Breast epithelium (tissue), 4 donors: ENCODE results near the gene FOXD3. TPM values are rescaled to one million over a fixed set of nuclear protein-coding genes. Genes with fewer than 3 reads are reported as not detected.

Experiments used
- DNase-seq, 2 donors: peaks; one replicate each; pipeline ENCODE4 v3.0.0-alpha.2; 2019; ENCODE audit warnings: low spot score in 2 of 2
- H3K27ac ChIP-seq, 2 donors: fragments of 200-600 bp; sonication (generic) in 1 of 2; one replicate each; pipeline ENCODE4 v1.5.1; 2016 to 2019; ENCODE audit warnings: mild to moderate bottlenecking in 1 of 2
- H3K27me3 ChIP-seq, 2 donors: fragments of 200-600 bp; sonication (generic) in 1 of 2; one replicate each; pipeline versions ENCODE4 v1.5.1 to v1.6.0; 2017 to 2019; ENCODE audit warnings: control low read depth in 1 of 2, mild to moderate bottlenecking in 1 of 2
- H3K36me3 ChIP-seq: fragments of 200-600 bp; one replicate; pipeline ENCODE4 v1.5.1; 2019
- H3K4me1 ChIP-seq, 2 donors: fragments of 200-600 bp; sonication (generic); one replicate each; pipeline ENCODE4 v1.5.1; 2016 to 2019; ENCODE audit warnings: control low read depth in 1 of 2
- H3K4me3 ChIP-seq, 3 donors: fragments of 200-600 bp; sonication (generic); 1 replicate in 2 of 3; 2 replicates in 1 of 3; pipeline ENCODE4 v1.5.1; 2016 to 2019; ENCODE audit warnings: mild to moderate bottlenecking in 3 of 3, moderate library complexity in 2 of 3
- H3K9me3 ChIP-seq, 2 donors: fragments of 200-600 bp; sonication (generic) in 1 of 2; one replicate each; pipeline ENCODE4 v1.5.1; 2016 to 2019; ENCODE audit warnings: control low read depth in 1 of 2
- POLR2A ChIP-seq: fragments of 450-650 bp; IDR thresholded peaks from one replicate; pipeline ENCODE4 v1.6.1; 2016; ENCODE audit warnings: antibody characterized with exemption, mild to moderate bottlenecking, moderate library complexity
- POLR2AphosphoS5 ChIP-seq, 3 donors: sonication (generic); formaldehyde crosslinking; IDR thresholded peaks; one replicate each; pipeline ENCODE4 v1.6.1; 2017; ENCODE audit warnings: antibody characterized with exemption in 3 of 3
- intact Hi-C: fragments of 100-400 bp; cut with DNase I; formaldehyde crosslinking; loops from one replicate; pipeline ENCODE4 v1.15.1; 2023; ENCODE audit warnings: low total_unique reads
- total RNA-seq, 3 donors: library from RNA; depleted of rRNA; stranded (reverse); fragments of >200 nt; gene quantifications; one replicate each; pipeline ENCODE4 v1.1.0, GENCODE V29; 2016
- TF ChIP-seq, protein P1 (sequence below), 3 donors: fragments of 450-650 bp; IDR thresholded peaks; one replicate each; pipeline ENCODE4 v1.5.1; 2016 to 2017; ENCODE audit warnings: antibody characterized with exemption in 3 of 3, mild to moderate bottlenecking in 3 of 3, moderate library complexity in 3 of 3

The FOXD3 gene
- total RNA-seq, 3 donors from 2014 or later, result not detected

DNA sequence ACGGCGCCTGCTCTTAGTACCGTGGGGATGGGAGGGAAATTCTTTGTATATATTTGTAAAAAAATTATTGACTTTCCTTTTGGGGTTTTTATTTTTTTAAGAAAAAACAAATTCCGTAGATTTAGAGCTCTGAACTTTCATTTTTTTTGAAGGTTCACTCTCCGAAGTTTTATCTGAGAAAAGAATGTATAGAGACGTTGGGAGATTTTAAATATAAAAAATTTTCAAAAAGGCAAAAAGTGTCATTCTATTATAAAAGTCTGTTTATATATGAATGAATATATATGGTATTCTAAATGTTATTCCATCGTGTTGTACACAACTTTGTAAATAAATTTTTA lies 2.4 kb downstream of the FOXD3 start:
- Histone ChIP-seq H3K27ac (no peak overlapping the region), H3K9me3 (no peaks in the 10 kb centered on the region), H3K27me3 (peaks cover 14 to 99% of the 10 kb centered on the region in 2 donors), H3K4me3 (no peak overlapping the region), H3K4me1 (no peaks in the 10 kb centered on the region), H3K36me3 (no peaks in the 10 kb centered on the region)
- no peak for DNase-seq
- TF ChIP-seq, protein P1, sequence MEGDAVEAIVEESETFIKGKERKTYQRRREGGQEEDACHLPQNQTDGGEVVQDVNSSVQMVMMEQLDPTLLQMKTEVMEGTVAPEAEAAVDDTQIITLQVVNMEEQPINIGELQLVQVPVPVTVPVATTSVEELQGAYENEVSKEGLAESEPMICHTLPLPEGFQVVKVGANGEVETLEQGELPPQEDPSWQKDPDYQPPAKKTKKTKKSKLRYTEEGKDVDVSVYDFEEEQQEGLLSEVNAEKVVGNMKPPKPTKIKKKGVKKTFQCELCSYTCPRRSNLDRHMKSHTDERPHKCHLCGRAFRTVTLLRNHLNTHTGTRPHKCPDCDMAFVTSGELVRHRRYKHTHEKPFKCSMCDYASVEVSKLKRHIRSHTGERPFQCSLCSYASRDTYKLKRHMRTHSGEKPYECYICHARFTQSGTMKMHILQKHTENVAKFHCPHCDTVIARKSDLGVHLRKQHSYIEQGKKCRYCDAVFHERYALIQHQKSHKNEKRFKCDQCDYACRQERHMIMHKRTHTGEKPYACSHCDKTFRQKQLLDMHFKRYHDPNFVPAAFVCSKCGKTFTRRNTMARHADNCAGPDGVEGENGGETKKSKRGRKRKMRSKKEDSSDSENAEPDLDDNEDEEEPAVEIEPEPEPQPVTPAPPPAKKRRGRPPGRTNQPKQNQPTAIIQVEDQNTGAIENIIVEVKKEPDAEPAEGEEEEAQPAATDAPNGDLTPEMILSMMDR (IDR thresholded peaks at IDR 0.05), result no peak
- TF ChIP-seq POLR2AphosphoS5 (IDR thresholded peaks at IDR 0.05) (no peak), POLR2A (no peak)
- intact Hi-C loops, result no loop called here

DNA sequence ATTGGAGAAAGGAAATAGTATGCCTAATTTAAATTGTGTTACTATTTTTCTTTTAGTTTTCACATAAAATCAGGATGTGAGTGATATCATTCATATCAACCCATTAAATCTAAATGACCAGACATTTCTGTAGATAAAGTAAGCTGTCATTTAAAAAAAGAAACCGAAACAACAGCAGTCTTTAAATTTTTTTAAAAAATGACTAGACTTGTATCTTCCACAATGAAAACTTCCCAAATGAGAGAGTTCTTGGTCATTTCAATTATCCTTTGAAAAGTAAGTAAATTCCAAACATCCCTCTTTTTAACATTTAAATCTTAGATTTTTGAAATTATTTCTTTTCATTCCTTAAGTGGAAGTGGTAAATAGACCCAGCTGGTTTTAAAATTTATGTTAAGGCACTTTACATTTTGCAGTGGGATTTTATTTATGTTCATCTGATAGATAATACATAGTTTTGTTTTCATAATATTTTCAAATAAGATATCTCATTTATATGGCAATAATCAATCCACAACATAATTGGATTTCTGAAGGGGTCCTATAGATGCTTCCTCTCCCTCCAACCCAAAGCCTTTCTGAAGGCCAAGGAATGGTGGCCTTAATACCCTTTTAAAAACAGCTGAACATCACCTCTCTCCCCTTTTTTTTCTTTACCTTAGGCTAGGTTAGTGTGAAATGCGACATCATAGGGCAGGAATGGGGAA lies 3.1 kb downstream of the FOXD3 start:
- Histone ChIP-seq H3K27me3 (peaks cover 14 to 99% of the 10 kb centered on the region in 2 donors), H3K27ac (no peak overlapping the region), H3K9me3 (no peaks in the 10 kb centered on the region), H3K4me1 (no peaks in the 10 kb centered on the region), H3K4me3 (no peak overlapping the region), H3K36me3 (no peaks in the 10 kb centered on the region)
- intact Hi-C loops, result no loop called here
- TF ChIP-seq, protein P1 (IDR thresholded peaks at IDR 0.05), result no peak
- TF ChIP-seq POLR2AphosphoS5 (IDR thresholded peaks at IDR 0.05) (no peak), POLR2A (no peak)
- no peak for DNase-seq

DNA sequence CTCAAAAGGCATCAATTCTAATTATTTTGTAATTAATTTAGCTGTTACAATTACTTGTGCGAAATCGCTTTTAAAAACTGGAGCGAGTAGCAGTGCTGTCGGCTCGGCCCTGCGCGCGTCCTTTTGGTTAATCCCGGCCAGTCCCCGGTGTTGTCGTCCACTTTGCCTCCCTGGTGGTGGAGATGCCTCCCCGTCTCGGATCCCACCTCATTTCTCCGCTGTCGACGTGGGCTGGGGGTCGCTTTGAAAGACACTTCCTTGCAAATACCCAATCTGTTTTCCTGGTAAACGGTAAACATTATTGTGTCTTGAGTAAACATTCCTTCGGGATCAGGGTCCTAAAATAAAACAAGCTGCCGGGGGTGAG lies 3.7 kb downstream of the FOXD3 start:
- TF ChIP-seq POLR2AphosphoS5 (IDR thresholded peaks at IDR 0.05), result no peak
- TF ChIP-seq, protein P1 (IDR thresholded peaks at IDR 0.05), result no peak
- TF ChIP-seq POLR2A, result no peak
- Histone ChIP-seq H3K27ac (no peak overlapping the region), H3K9me3 (no peaks in the 10 kb centered on the region), H3K36me3 (no peaks in the 10 kb centered on the region), H3K4me1 (no peaks in the 10 kb centered on the region), H3K27me3 (peaks cover 14 to 99% of the 10 kb centered on the region in 2 donors), H3K4me3 (no peak overlapping the region)
- intact Hi-C loops, result no loop called here
- no peak for DNase-seq

DNA sequence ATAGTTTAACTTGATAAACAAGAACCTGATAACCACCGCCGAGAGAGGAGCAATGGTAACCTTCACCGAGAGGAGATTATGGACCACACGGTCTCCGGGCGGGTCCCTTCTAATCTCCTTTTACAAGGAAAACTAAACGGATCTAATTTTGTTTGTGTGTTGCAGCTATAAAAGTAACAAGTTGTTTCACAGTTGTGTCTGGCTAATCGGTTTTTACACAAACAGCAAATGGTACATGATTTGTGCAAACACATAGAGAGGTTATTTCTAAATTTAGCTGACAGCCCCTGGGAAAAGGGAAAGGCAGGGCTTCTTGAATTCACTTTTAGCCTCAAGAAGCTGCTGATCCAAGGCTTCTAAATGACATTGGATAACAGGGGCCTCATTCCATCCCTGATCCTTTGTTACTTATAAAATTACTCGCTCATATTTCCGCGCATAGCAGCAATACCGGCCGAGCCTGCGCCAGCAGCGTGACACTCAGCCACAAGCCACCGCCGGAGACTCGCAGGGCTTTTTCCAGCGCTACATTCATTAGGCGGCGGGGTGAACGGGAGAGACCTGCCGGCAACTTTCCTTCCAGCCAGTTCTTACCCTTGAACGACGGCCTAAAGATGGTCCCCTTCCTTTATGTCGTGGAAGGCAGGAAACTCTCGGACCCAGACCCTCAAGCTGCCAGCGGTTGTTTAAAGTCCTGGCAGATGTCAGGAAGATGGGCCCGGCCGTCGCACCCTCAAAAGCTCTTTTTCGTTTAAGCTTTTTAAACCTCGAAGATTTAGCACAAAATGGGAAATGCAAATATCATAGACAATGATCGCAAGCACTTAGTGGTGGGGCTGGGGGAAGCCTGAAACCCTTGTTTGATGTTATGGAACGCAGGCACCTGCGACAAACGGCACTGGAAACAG lies 4.4 kb downstream of the FOXD3 start:
- H3K27ac ChIP-seq, result no peak overlapping the region
- intact Hi-C loops, result no loop called here
- no peak overlapping the region for H3K4me3 ChIP-seq
- no peaks in the 10 kb centered on the region for H3K9me3 ChIP-seq
- no peaks in the 10 kb centered on the region for H3K4me1 ChIP-seq
- no peak for DNase-seq
- H3K36me3 ChIP-seq, result no peaks in the 10 kb centered on the region
- peaks cover 11 to 96% of the 10 kb centered on the region in 2 donors for H3K27me3 ChIP-seq
- TF ChIP-seq POLR2AphosphoS5 (IDR thresholded peaks at IDR 0.05) (no peak), POLR2A (no peak)
- TF ChIP-seq, protein P1 (IDR thresholded peaks at IDR 0.05), result no peak
